ENCODE data around the gene AKNA.
"Not testable (repeated sequence)": the region's sequence is repeated elsewhere in the genome, so short reads cannot be mapped to it uniquely, and the experiment has no call there.

Gene AKNA

GRCh38 chr9:114321759-114322158 lies 66.0 kb downstream of the AKNA start:
- no peak overlapping the region for H3K4me3 ChIP-seq (ENCODE audit: low read length)
- DNase-seq (ENCODE audit: low read depth), result no peak
- no peak for TF ChIP-seq CTCF (conservative IDR thresholded peaks at IDR 0.05; ENCODE audit: low read depth, low read length)

- H3K4me3 ChIP-seq (ENCODE audit: low read length); DNase-seq (ENCODE audit: low read depth): not testable (repeated sequence)
These were observed 67.1 kb downstream of the AKNA start for GRCh38 chr9:114320710-114321109.

GRCh38 chr9:114319147-114319546 lies 68.6 kb downstream of the AKNA start:
- DNase-seq (ENCODE audit: low read depth), result no peak
- no peak overlapping the region for H3K4me3 ChIP-seq (ENCODE audit: low read length)
- TF ChIP-seq CTCF (conservative IDR thresholded peaks at IDR 0.05; ENCODE audit: low read depth, low read length), result no peak

- H3K4me3 ChIP-seq (ENCODE audit: low read length), result no peak overlapping the region
- no peak for DNase-seq (ENCODE audit: low read depth)
- TF ChIP-seq CTCF (conservative IDR thresholded peaks at IDR 0.05; ENCODE audit: low read depth, low read length), result no peak
These were observed 69.4 kb downstream of the AKNA start for GRCh38 chr9:114318416-114318815.

GRCh38 chr9:114317665-114318357 lies 70.0 kb downstream of the AKNA start:
- no peak for DNase-seq (ENCODE audit: low read depth)
- no peak for TF ChIP-seq CTCF (conservative IDR thresholded peaks at IDR 0.05; ENCODE audit: low read depth, low read length)

GRCh38 chr9:114316605-114317230 lies 71.1 kb downstream of the AKNA start:
- H3K4me3 ChIP-seq (ENCODE audit: low read length), result no peak overlapping the region
- DNase-seq (ENCODE audit: low read depth), result no peak
- TF ChIP-seq CTCF (conservative IDR thresholded peaks at IDR 0.05; ENCODE audit: low read depth, low read length), result no peak

More at GRCh38 chr9:114317665-114318357, 70.0 kb downstream of the AKNA start:
- H3K4me3 ChIP-seq (ENCODE audit: low read length), result no peak overlapping the region

GRCh38 chr9:114315723-114316363 lies 71.9 kb downstream of the AKNA start:
- TF ChIP-seq CTCF (conservative IDR thresholded peaks at IDR 0.05; ENCODE audit: low read depth, low read length), result no peak
- H3K4me3 ChIP-seq (ENCODE audit: low read length), result no peak overlapping the region
- no peak for DNase-seq (ENCODE audit: low read depth)
